H7 (cell line): ENCODE measurements around the gene NRARP. TPM values are rescaled to one million over a fixed set of nuclear protein-coding genes. Genes with fewer than 3 reads are reported as not detected.

Source experiments
- DNase-seq: peaks from one replicate; pipeline ENCODE4 v3.0.0; 2012
- H3K27me3 ChIP-seq: 2 replicates; pipeline ENCODE4 v1.6.0; 2011; ENCODE audit warnings: mild to moderate bottlenecking, low read length; ENCODE audit not compliant: control insufficient read depth, insufficient read depth
- H3K36me3 ChIP-seq: replicated peaks from 2 replicates; pipeline ENCODE4 v1.5.1; 2011; ENCODE audit warnings: low read length; ENCODE audit not compliant: control insufficient read depth, insufficient read depth
- H3K4me3 ChIP-seq: 2 replicates; pipeline ENCODE4 v1.5.1; 2011; ENCODE audit warnings: low read depth, mild to moderate bottlenecking, control low read depth, low read length, moderate library complexity; ENCODE audit not compliant: insufficient read depth
- total RNA-seq: library from RNA; depleted of rRNA; stranded (reverse); fragments of >200 nt; shearing (Covaris generic); gene quantifications from 2 replicates; pipeline ENCODE4 v1.2.3, GENCODE V29; 2014; rRNA removed

The NRARP gene
- total RNA-seq, 1 experiment from 2014 or later = 27.7 TPM

DNA sequence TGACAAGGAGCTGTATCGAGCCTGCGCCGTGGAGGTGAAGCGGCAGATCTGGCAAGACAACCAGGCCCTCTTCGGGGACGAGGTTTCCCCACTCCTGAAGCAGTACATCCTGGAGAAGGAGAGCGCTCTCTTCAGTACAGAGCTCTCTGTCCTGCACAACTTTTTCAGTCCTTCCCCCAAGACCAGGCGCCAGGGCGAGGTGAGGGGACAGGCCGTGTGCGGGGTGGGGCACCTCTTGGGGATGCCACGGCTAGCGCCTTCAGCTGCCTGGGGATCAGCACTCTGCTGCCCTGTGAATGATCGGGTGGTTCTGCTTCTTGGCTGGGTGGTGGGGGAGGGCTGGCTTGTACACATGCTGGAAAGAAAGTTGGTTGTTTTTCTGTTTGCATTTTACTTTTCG is 45.2 kb downstream of the NRARP start:
- H3K27me3 ChIP-seq = peaks cover 2% of the 10 kb centered on the region
- peaks cover 17% of the 10 kb centered on the region for H3K36me3 ChIP-seq
- no peak for DNase-seq
- H3K4me3 ChIP-seq = no peak overlapping the region

DNA sequence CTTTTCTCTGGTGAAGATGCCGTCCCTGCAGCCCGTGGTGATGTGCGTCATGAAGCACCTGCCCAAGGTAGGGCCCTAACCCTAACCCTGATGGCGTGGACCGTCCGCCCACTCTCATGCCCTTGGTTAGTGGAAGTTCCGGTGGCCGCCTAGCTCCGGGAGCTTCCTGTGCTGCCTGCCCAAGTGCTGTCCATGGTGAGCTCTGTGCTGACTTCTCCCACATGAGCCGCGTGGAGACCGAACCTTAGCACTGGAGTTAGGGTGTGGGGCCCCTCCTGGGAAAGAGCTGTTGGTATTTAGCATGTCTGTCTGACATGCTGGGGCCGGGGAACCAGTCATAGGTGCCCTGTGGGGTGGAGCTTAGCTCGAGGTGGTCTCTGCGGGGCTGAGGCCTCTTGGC is 45.7 kb downstream of the NRARP start:
- peak overlapping the region; percentile 92 for H3K4me3 ChIP-seq
- peaks cover 17% of the 10 kb centered on the region for H3K36me3 ChIP-seq
- peaks cover 2% of the 10 kb centered on the region for H3K27me3 ChIP-seq
- DNase-seq = no peak

DNA sequence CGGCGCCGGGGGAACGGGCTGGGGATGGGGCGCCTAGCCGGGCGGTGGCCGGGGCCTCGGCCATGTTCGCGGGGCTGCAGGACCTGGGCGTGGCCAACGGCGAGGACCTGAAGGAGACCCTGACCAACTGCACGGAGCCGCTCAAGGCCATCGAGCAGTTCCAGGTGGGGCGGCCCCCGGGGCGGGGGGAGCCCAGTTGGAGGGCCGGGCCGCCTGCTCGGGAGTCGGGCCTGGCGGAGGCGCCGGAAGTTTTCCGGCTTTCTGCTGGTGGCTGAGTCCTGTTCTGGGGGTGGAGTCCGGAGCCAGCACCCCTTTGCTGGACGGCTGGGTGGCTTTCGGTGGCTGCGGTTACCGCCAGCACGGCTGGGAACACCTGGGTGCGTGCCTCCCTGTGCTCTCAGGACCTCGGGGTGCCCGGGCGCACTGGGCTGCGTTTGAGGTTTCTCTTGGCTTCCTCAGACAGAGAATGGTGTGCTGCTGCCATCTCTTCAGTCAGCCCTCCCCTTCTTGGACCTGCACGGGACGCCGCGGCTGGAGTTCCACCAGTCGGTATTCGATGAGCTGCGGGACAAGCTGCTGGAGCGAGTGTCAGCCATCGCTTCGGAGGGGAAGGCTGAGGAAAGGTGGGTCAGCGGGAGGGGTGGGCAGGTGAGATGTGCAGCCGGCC is 46.5 kb downstream of the NRARP start:
- H3K4me3 ChIP-seq = peak overlapping the region; percentile 92
- peaks cover 17% of the 10 kb centered on the region for H3K36me3 ChIP-seq
- no peak for DNase-seq
- H3K27me3 ChIP-seq = peaks cover 2% of the 10 kb centered on the region

DNA sequence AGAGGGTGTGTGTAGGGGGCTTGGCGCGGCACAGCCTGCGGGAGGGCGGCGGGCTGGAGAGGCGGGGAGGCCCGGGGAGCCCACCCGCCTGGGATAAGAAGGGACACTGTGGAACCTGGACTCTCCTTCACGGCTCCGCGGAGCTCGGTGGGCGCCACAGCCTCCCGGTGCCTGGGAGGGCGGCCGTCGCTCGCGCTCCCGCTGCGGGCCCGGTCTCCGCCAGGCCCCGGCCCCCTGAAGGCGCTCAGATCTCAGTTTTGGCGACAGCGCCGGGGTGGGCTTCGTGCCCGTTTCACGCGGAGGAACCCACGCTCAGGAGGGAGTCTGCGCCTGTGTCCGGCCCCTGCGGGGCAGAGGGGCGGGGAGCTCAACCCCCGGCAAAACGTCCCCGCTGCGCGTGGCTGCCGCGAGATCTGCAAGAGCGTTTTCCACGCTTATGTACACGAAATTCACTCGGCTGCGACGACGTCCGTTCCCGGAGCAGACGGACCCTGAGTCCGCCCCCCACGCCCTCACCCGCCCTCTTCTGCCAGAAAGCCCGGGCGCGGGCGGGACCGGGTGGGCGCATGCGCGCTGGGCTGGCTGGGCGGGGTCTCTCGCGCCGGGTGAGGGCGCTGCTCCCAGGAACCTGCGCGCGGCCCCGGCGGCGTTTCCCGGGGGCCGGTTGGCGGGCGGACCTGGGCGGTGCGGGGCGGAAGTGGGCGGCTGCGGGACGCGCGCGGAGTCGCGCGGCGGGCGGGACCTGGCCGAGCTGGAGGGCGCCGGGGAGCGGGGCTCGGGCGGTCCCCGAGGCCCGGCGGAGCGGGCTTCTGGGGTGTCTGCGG is 47.2 kb downstream of the NRARP start, which contains the start of gene NELFB:
Gene NELFB, plus strand, starts transcription at position 704 of the 824 bp plus-strand sequence.
- Histone ChIP-seq H3K27me3 (peaks cover 2% of the 10 kb centered on the region), H3K4me3 (peak within 1 kb of the TSS; percentile 97), H3K36me3 (peaks cover 17% of the 10 kb centered on the region)
- peak; percentile 100 for DNase-seq

DNA sequence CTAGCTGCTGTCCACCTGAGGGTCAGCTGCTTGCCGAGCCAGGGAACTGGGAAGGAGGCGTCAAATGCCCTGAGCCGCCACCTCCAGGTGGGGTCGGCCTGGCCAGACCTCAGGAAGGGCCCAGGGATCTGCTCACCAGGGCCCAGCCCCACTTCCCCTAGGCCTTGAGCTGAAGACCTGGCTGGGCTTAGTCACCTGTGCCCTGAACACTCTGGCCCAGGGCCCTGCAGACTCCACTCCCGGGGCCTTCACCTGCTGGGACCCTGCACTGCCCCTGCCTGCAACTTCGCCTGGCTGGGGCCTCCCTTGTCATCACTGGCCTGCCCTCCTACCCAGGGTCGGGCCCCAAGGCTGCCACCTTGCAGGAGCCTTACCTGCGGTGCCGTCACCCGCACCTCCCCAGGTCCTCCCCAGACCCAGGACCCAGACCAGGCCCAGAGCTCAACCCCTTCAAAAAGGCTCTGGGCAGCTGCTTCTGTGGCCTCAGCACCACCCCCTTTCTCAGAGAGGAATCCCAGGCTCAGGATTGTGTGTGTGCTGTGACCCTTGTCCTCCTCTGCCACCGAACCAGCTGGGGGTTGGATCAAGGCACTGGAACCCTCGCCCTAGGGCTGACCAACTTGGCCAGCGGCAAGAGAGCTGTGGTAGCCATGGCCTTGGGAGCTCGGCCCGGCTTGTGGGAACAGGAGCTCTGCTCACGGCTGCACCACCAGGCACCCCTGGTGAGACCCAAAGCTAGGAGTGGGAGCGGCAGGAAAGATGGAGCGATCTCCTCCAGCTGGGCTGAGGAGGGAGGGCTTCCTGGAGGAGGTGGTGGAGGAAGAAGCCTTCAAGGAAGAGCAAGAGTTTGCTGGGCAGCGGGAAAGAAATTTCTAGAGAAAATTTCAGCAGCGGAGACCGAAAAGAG is 48.1 kb downstream of the NRARP start:
- peak overlapping the region; percentile 97 for H3K4me3 ChIP-seq
- H3K36me3 ChIP-seq = peaks cover 13% of the 10 kb centered on the region
- H3K27me3 ChIP-seq = peaks cover 2% of the 10 kb centered on the region
- DNase-seq = peak; percentile 69

DNA sequence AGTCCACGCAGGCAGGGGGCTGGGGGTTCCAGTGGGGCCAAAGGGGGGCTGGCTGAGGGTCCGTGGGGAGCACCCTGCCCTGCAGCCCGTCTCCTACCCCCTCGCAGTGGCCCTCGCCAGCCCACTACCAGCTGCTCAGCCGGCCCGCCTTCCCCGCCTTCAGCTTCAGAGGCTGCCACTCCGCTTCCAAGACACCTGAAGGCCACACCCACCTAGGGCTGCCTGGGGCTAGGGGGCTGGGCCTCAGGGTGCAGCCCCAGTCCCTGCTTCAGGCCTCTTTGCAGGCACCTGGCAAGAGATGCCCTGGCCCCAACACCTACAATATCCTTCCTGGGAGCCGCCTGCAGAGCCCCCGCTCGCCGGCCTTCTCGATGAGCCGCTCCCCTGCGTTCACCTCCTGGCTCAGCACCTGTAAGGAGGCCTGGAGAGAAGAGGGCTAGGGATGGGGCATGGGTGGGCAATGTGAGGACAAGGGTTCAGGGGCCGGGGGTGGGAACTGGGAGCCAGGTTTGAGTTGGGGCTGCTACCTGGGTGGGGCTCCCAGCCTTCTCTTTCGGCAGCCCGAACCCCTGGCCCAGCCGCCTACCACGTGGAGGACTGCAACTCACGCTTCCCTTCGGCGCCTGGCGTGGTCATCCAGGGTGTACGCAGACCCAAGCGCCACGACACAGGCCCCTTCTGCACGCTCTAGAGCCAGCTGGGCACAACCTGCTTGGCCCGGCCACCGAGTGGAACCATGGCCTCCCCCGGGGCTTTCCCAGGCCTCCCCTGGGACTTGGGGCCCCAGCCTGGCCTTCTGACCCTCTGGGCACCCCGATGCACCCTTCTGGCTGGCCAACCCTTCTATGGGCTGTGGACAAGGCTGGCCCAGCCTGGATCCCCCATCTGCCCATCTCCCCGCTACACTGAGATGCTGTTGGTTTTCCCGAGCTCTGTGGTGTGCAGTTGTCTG is 49.2 kb downstream of the NRARP start:
- Histone ChIP-seq H3K27me3 (peaks cover 2% of the 10 kb centered on the region), H3K4me3 (no peak overlapping the region), H3K36me3 (peaks cover 11% of the 10 kb centered on the region)
- peak; percentile 91 for DNase-seq

DNA sequence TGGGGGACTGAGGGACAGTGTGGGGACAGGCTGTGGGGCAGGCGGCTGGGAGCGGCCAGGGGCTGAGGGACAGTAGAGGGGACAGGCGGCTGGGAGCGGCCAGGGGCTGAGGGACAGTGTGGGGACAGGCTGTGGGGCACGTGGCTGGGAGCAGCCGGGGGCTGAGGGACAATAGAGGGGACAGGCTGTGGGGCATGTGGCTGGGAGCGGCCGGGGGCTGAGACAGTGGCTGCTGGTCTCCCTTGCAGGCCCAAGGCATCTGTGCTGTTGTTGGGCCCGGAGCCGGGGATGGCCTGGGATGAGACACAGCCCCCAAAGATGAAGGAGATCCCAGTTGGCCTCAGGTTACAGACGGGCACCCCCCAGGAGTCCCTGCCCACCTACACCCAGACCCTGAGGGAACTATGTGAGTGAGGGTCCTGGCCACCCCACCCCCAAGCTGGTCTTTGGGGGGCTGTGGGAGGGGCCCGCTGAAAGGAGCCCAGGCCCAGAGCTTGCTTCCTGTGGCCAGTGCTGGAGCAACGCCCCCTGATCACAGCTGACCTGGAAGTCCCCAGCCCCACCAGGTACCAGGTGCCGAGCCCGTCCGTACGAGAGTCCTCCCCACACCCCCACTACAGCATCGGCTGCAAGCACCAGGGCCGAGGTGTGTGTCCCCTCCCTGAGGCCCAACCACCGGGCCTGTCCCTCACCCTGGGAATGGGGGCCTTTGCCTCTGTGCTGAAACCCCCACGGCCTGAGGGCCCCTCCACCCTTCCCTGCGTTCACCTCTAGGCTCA is 50.4 kb downstream of the NRARP start:
- H3K27me3 ChIP-seq = peaks cover 2% of the 10 kb centered on the region
- peaks cover 7% of the 10 kb centered on the region for H3K36me3 ChIP-seq
- no peak overlapping the region for H3K4me3 ChIP-seq
- DNase-seq = peak; percentile 66

DNA sequence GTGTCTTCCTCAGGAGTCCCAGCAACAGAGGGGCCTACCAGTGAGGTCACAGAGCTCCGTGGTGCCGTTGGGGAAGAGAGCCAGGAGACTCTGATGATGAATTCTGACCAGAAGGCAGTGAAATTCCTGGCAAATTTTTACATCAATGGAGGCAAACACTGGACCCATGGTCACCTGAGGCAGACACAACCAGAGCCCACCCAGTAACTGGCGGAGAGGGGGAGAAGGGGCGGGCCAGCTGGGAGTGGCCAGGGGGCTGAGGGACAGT is 50.9 kb downstream of the NRARP start, which contains the start of gene STPG3:
Gene STPG3, plus strand, starts transcription at position 93 of the 268 bp plus-strand sequence. Its CDS starts 1 bp downstream, at position 94.
- Histone ChIP-seq H3K4me3 (no peak within 1 kb of the TSS), H3K27me3 (peaks cover 2% of the 10 kb centered on the region), H3K36me3 (peaks cover 2% of the 10 kb centered on the region)
- no peak for DNase-seq

DNA sequence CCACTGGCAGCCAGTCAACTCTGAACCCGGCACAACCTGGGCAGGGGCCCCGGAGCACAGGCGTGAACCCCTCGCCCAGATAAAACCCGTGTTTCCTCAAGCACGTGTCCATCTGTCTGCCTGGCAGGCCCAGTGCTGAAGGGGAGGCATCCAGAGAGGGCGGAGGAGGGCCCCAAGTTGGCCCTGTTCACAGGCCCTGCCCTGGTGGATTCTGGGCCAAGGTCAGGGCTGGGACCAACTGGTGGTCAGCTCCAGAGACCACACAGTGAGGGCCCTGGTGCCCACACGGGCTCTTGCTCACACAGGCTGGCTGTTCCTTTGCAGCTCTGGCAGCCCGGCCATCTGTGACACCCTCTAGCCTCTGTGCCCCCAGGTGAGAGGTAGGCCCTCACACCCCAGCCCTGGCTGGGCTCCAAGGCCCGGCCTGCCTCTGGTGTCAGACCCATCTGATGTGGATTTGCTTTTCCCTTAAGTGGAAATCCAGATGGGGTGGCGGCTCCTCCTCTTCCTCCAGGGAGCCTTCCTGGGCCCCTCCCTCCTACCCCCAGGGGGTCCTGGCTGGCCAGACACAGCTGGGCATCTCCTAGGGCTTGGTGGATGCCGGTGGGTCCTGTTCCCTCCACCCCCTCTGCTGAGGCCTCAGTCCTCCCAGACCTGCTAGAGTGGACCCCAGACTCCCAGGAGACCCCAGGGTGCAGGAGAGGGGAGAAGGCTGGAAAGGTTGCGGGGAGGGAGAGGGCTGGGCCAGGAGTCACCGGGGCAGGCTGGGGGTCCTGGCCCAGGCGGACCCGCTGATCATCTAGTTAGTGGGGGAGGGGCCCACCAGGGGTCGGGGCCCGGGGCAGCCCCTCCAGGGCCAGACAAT is 51.5 kb downstream of the NRARP start:
- Histone ChIP-seq H3K27me3 (peaks cover 2% of the 10 kb centered on the region), H3K4me3 (no peak overlapping the region), H3K36me3 (no peaks in the 10 kb centered on the region)
- DNase-seq = peak; percentile 70

Other genes with a start within 250 kb of the NRARP start
- not detected in 2 replicates for gene ENTPD2, start 248.2 kb downstream of the NRARP start, total RNA-seq
- gene SAPCD2, start 231.7 kb downstream of the NRARP start, total RNA-seq = 59.7 and 59.9 TPM in 2 replicates
- gene UAP1L1, start 224.8 kb downstream of the NRARP start, total RNA-seq = 9.0 and 14.9 TPM in 2 replicates
- gene MAN1B1, start 215.3 kb downstream of the NRARP start, total RNA-seq = 70.5 and 70.9 TPM in 2 replicates
- 15.8 and 18.2 TPM in 2 replicates for gene DPP7, start 187.5 kb downstream of the NRARP start, total RNA-seq
- 0.33 and 0.52 TPM in 2 replicates for gene GRIN1, start 163.1 kb downstream of the NRARP start, total RNA-seq
- 0.59 and 0.67 TPM in 2 replicates for gene LRRC26, start 132.2 kb downstream of the NRARP start, total RNA-seq
- gene TMEM210, start 130.2 kb downstream of the NRARP start, total RNA-seq = not detected in 2 replicates
- gene ANAPC2, start 113.7 kb downstream of the NRARP start, total RNA-seq = 26.2 and 37.0 TPM in 2 replicates
- gene SSNA1, start 113.6 kb downstream of the NRARP start, total RNA-seq = 109 and 143 TPM in 2 replicates
- gene TPRN, start 101.5 kb downstream of the NRARP start, total RNA-seq = 19.3 and 23.3 TPM in 2 replicates
- gene TMEM203, start 96.6 kb downstream of the NRARP start, total RNA-seq = 59.1 and 62.3 TPM in 2 replicates
- 22.2 and 22.7 TPM in 2 replicates for gene NDOR1, start 96.6 kb downstream of the NRARP start, total RNA-seq
- gene RNF208, start 80.0 kb downstream of the NRARP start, total RNA-seq = 1.0 TPM in 2 replicates
- gene CYSRT1, start 77.1 kb downstream of the NRARP start, total RNA-seq = 0.83 and 2.9 TPM in 2 replicates
- not detected in 2 replicates for gene RNF224, start 74.8 kb downstream of the NRARP start, total RNA-seq
- 0.03 TPM in 1 of 2 replicates, not detected in the other for gene SLC34A3, start 71.4 kb downstream of the NRARP start, total RNA-seq
- gene TUBB4B, start 61.0 kb downstream of the NRARP start, total RNA-seq = 238 and 257 TPM in 2 replicates
- gene STPG3, start 51.0 kb downstream of the NRARP start, total RNA-seq = not detected in 2 replicates
- 112 and 121 TPM in 2 replicates for gene NELFB, start 46.9 kb downstream of the NRARP start, total RNA-seq
- 21.3 and 23.2 TPM in 2 replicates for gene TOR4A, start 24.5 kb downstream of the NRARP start, total RNA-seq
- gene EXD3, start 120.9 kb upstream of the NRARP start, total RNA-seq = 7.0 and 15.7 TPM in 2 replicates
- gene NOXA1, start 121.1 kb upstream of the NRARP start, total RNA-seq = 0.78 and 1.0 TPM in 2 replicates
- 0.55 and 0.76 TPM in 2 replicates for gene ENTPD8, start 139.1 kb upstream of the NRARP start, total RNA-seq
- 37.9 and 39.0 TPM in 2 replicates for gene NSMF, start 157.1 kb upstream of the NRARP start, total RNA-seq
- 0.07 and 0.14 TPM in 2 replicates for gene PNPLA7, start 248.1 kb upstream of the NRARP start, total RNA-seq
- 74.5 and 78.8 TPM in 2 replicates for gene MRPL41, start 249.6 kb upstream of the NRARP start, total RNA-seq